ENCODE measurements around the gene EHBP1. TPM values are rescaled to one million over a fixed set of nuclear protein-coding genes. Genes with fewer than 3 reads are reported as not detected.

EHBP1 gene
- total RNA-seq, 1 donor from 2014 or later: 67.4 TPM

DNA sequence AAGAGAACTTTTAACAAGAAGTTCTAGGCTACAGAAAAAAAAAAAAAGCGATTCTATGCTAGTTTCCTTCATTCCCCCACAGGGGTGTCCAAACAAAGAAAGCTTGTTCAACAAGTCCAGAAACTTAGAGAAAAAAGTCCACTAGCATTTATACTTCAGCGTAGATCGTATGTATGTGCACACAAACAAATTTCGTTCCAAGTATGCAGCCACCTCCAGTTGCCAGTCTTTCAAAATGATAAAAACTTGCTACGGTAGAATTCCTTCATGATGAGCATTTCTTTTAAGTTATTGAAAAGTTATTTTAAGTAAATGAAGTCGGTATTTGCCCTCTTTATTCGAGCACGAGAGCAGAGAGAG, 341.4 kb downstream of the EHBP1 start:
- H3K4me3 Mint-ChIP-seq: peak overlapping the region; percentile 57
- H3K4me1 Mint-ChIP-seq: peaks cover 40% of the 10 kb centered on the region
- no peaks in the 10 kb centered on the region for H3K9me3 Mint-ChIP-seq

GRCh38 chr2:63047321-63048279, 342.1 kb downstream of the EHBP1 start:
- Mint-ChIP-seq H3K27ac (peak overlapping the region; percentile 47), H3K36me3 (peaks cover 12% of the 10 kb centered on the region), H3K4me3 (peak overlapping the region; percentile 79), H3K27me3 (ENCODE audit: low read depth) (peaks cover 88% of the 10 kb centered on the region), H3K4me1 (peaks cover 40% of the 10 kb centered on the region), H3K9me3 (no peaks in the 10 kb centered on the region)
- DNase-seq (ENCODE audit: low spot score in 2 of 2, unreplicated experiment in 2 of 2): peak in 1 of 2 experiments; percentile 52
- TF ChIP-seq, protein P1, sequence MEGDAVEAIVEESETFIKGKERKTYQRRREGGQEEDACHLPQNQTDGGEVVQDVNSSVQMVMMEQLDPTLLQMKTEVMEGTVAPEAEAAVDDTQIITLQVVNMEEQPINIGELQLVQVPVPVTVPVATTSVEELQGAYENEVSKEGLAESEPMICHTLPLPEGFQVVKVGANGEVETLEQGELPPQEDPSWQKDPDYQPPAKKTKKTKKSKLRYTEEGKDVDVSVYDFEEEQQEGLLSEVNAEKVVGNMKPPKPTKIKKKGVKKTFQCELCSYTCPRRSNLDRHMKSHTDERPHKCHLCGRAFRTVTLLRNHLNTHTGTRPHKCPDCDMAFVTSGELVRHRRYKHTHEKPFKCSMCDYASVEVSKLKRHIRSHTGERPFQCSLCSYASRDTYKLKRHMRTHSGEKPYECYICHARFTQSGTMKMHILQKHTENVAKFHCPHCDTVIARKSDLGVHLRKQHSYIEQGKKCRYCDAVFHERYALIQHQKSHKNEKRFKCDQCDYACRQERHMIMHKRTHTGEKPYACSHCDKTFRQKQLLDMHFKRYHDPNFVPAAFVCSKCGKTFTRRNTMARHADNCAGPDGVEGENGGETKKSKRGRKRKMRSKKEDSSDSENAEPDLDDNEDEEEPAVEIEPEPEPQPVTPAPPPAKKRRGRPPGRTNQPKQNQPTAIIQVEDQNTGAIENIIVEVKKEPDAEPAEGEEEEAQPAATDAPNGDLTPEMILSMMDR (IDR thresholded peaks at IDR 0.05; ENCODE audit: unreplicated experiment): no peak

More for the DNA sequence above, 341.4 kb downstream of the EHBP1 start:
- Mint-ChIP-seq H3K27me3 (ENCODE audit: low read depth) (peaks cover 82% of the 10 kb centered on the region), H3K27ac (peak overlapping the region; percentile 47), H3K36me3 (peaks cover 12% of the 10 kb centered on the region)
- TF ChIP-seq, protein P1 (IDR thresholded peaks at IDR 0.05; ENCODE audit: unreplicated experiment): no peak
- no peak for DNase-seq (ENCODE audit: low spot score in 2 of 2, unreplicated experiment in 2 of 2)

GRCh38 chr2:63048367-63049171, 343.1 kb downstream of the EHBP1 start:
- H3K36me3 Mint-ChIP-seq: peaks cover 12% of the 10 kb centered on the region

GRCh38 chr2:63049211-63049969, 343.9 kb downstream of the EHBP1 start:
- peak overlapping the region; percentile 79 for H3K4me3 Mint-ChIP-seq
- peaks cover 35% of the 10 kb centered on the region for H3K4me1 Mint-ChIP-seq
- H3K27ac Mint-ChIP-seq: peak overlapping the region; percentile 59
- DNase-seq (ENCODE audit: low spot score in 2 of 2, unreplicated experiment in 2 of 2): no peak
- H3K9me3 Mint-ChIP-seq: no peaks in the 10 kb centered on the region
- peaks cover 96% of the 10 kb centered on the region for H3K27me3 Mint-ChIP-seq (ENCODE audit: low read depth)
- peaks cover 12% of the 10 kb centered on the region for H3K36me3 Mint-ChIP-seq
- TF ChIP-seq, protein P1 (IDR thresholded peaks at IDR 0.05; ENCODE audit: unreplicated experiment): no peak

More at GRCh38 chr2:63048367-63049171, 343.1 kb downstream of the EHBP1 start:
- TF ChIP-seq, protein P1 (IDR thresholded peaks at IDR 0.05; ENCODE audit: unreplicated experiment): no peak
- Mint-ChIP-seq H3K9me3 (no peaks in the 10 kb centered on the region), H3K27ac (no peak overlapping the region), H3K27me3 (ENCODE audit: low read depth) (peaks cover 95% of the 10 kb centered on the region), H3K4me1 (peaks cover 38% of the 10 kb centered on the region), H3K4me3 (peak overlapping the region; percentile 79)
- peak in 1 of 2 experiments; percentile 56 for DNase-seq (ENCODE audit: low spot score in 2 of 2, unreplicated experiment in 2 of 2)

- Mint-ChIP-seq H3K27ac (peak overlapping the region; percentile 59), H3K9me3 (no peaks in the 10 kb centered on the region), H3K27me3 (ENCODE audit: low read depth) (peaks cover 96% of the 10 kb centered on the region), H3K4me3 (peak overlapping the region; percentile 79), H3K36me3 (peaks cover 11% of the 10 kb centered on the region), H3K4me1 (peaks cover 35% of the 10 kb centered on the region)
- no peak for DNase-seq (ENCODE audit: low spot score in 2 of 2, unreplicated experiment in 2 of 2)
- TF ChIP-seq, protein P1 (IDR thresholded peaks at IDR 0.05; ENCODE audit: unreplicated experiment): no peak
Measured at GRCh38 chr2:63049970-63050333, 344.4 kb downstream of the EHBP1 start.
